ENCODE data around the gene ABCC5. TPM values are rescaled to one million over a fixed set of nuclear protein-coding genes. Genes with fewer than 3 reads are reported as not detected.
A peak's percentile ranks its signal among the peaks of the same experiment; 100 is the strongest.

The ABCC5 gene
- total and polyA plus RNA-seq, 2 experiments from 2014 or later: 14.7 to 17.1 TPM

DNA sequence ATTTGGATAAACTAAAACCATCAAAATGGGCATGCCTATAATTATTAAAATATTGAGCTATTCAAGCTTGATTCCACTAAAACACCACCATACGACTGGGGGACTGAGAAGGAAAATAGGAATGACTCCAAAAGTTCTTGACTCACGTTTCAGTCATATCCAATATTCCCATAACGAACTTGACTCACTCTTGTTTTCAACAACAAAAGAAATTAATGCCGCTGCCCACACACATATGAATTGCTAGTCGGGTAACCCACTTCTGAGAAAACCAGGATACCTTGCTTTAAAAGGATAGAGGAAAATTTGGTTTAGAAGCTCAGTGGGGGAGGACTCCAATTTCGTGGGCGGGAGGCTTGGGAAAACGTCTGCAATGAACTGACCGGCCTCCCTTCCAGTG lies 40.3 kb upstream of the ABCC5 start:
- Histone ChIP-seq H3K79me2 (ENCODE audit: insufficient read depth) (no peaks in the 10 kb centered on the region), H3K9ac (no peak overlapping the region), H2AFZ (0 out of 2 replicates have a peak overlapping the region, but pooled peaks have one; percentile 45), H3K27ac (0 out of 2 replicates have a peak overlapping the region, but pooled peaks have one; percentile 19), H3K9me3 (ENCODE audit: low read depth) (no peaks in the 10 kb centered on the region), H3F3A (ENCODE audit: insufficient read depth) (peaks cover 2% of the 10 kb centered on the region; the same call in 1 of the 2 replicates), H4K20me1 (ENCODE audit: insufficient read depth) (no peaks in the 10 kb centered on the region), H3K27me3 (replicated peaks; ENCODE audit: insufficient read depth) (peaks cover 4% of the 10 kb centered on the region; the same call in 1 of the 2 replicates), H3K9me2 (ENCODE audit: insufficient read depth) (no peaks in the 10 kb centered on the region), H3K4me2 (ENCODE audit: unreplicated experiment) (peak overlapping the region; percentile 59), H3K4me3 (peak overlapping the region; percentile 35), H3K4me1 (ENCODE audit: insufficient read depth) (peaks cover 12% of the 10 kb centered on the region; the same call in 1 of the 2 replicates), H3K36me3 (ENCODE audit: low read depth) (no peaks in the 10 kb centered on the region)
- in situ Hi-C loops (cut with MboI): no loop called here
- TF ChIP-seq EZH2phosphoT487 (IDR thresholded peaks at IDR 0.05; ENCODE audit: insufficient read depth, low read depth) (no peak), EZH2 (IDR thresholded peaks at IDR 0.05; ENCODE audit: insufficient read depth, poor library complexity, severe bottlenecking) (no peak)
- DNase-seq: peak; percentile 92
- WGBS, 2 experiments (ENCODE audit: low coverage in 1 of 2, low lambda C conversion rate in 2 of 2, missing lambda C conversion rate in 2 of 2): 0 to 3% methylated on average over 9 of the region's 9 CpGs

DNA sequence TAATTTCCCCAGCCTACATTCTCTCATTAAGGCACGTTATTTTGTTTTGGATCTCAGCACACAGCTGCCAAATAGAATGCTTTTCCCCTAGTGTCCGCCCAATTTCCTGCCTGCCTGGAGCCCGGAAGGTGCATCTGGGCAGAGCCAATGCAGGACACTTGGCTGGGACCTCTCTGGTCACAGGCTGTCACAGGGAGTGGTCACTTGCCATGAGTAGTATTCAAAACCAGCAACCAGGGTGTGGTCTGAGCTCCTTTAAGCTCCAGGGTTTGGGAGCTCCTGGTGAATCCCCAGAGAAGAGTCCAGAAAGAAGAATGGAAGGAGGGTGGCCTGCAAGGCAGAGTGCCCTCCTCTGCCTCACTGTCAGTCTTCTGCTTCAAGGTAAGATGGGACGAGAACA lies 35.1 kb upstream of the ABCC5 start, which contains the start of gene HTR3C:
TSS of gene HTR3C (plus strand) at position 281 of the 400 bp plus-strand sequence. CDS start at position 315, 34 bp downstream.
- Histone ChIP-seq H4K20me1 (ENCODE audit: insufficient read depth) (no peaks in the 10 kb centered on the region), H3K4me3 (no peak within 1 kb of the TSS), H3F3A (ENCODE audit: insufficient read depth) (no peaks in the 10 kb centered on the region), H3K27ac (no peak within 1 kb of the TSS), H3K4me2 (ENCODE audit: unreplicated experiment) (no peak within 1 kb of the TSS), H2AFZ (no peak within 1 kb of the TSS), H3K4me1 (ENCODE audit: insufficient read depth) (peaks cover 3% of the 10 kb centered on the region; the same call in 1 of the 2 replicates), H3K9ac (no peak within 1 kb of the TSS), H3K9me2 (ENCODE audit: insufficient read depth) (no peaks in the 10 kb centered on the region), H3K79me2 (ENCODE audit: insufficient read depth) (no peaks in the 10 kb centered on the region), H3K27me3 (replicated peaks; ENCODE audit: insufficient read depth) (peaks cover 4% of the 10 kb centered on the region), H3K9me3 (ENCODE audit: low read depth) (no peaks in the 10 kb centered on the region), H3K36me3 (ENCODE audit: low read depth) (no peaks in the 10 kb centered on the region)
- 58 to 67% methylated on average over 4 of the region's 4 CpGs for WGBS, 2 experiments (ENCODE audit: low coverage in 1 of 2, low lambda C conversion rate in 2 of 2, missing lambda C conversion rate in 2 of 2)
- in situ Hi-C loops (cut with MboI): no loop called here
- no peak for DNase-seq
- no peak for TF ChIP-seq EZH2 (IDR thresholded peaks at IDR 0.05; ENCODE audit: insufficient read depth, poor library complexity, severe bottlenecking)

DNA sequence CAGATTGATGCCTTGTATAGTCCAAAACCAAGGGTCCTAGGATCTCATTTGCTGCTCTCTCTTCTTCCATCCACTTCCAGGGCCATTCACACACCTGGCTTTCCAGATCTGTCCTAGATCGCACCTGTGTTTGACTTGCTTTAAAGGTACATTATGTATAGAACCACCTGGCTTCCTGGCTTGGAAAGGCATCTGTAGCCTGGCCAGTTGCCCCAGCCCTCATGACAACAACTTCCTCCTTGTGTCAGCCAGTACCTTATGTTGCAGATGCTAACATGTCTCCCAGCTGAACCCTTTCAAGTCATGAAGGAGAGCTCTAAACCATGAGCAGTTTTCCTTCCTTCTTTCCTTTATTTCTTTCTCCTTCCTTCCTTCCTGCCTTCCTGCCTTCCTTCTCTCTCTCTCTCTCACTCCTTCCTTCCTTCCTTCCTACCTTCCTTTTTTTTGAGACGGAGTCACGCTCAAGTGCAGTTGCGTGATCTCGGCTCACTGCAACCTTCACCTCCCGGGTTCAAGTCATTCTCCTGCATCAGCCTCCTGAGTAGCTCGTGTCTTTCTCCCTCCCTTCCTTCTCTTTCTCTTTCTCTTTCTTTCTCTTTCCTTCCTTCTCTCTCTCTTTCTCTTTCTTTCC lies 32.6 kb upstream of the ABCC5 start:
- Histone ChIP-seq H3K9me3 (ENCODE audit: low read depth) (no peaks in the 10 kb centered on the region), H4K20me1 (ENCODE audit: insufficient read depth) (no peaks in the 10 kb centered on the region), H3F3A (ENCODE audit: insufficient read depth) (no peaks in the 10 kb centered on the region), H3K79me2 (ENCODE audit: insufficient read depth) (no peaks in the 10 kb centered on the region), H2AFZ (no peak overlapping the region), H3K9ac (no peak overlapping the region), H3K9me2 (ENCODE audit: insufficient read depth) (no peaks in the 10 kb centered on the region), H3K4me3 (no peak overlapping the region), H3K4me1 (ENCODE audit: insufficient read depth) (no peaks in the 10 kb centered on the region), H3K27me3 (replicated peaks; ENCODE audit: insufficient read depth) (peaks cover 4% of the 10 kb centered on the region), H3K4me2 (ENCODE audit: unreplicated experiment) (no peak overlapping the region), H3K27ac (no peak overlapping the region), H3K36me3 (ENCODE audit: low read depth) (no peaks in the 10 kb centered on the region)
- TF ChIP-seq EZH2phosphoT487 (IDR thresholded peaks at IDR 0.05; ENCODE audit: insufficient read depth, low read depth) (no peak), EZH2 (IDR thresholded peaks at IDR 0.05; ENCODE audit: insufficient read depth, poor library complexity, severe bottlenecking) (no peak)
- in situ Hi-C loops (cut with MboI): no loop called here
- 62 to 79% methylated on average over 3 to 7 of the region's 7 CpGs for WGBS, 2 experiments (ENCODE audit: low coverage in 1 of 2, low lambda C conversion rate in 2 of 2, missing lambda C conversion rate in 2 of 2)
- no peak for DNase-seq

DNA sequence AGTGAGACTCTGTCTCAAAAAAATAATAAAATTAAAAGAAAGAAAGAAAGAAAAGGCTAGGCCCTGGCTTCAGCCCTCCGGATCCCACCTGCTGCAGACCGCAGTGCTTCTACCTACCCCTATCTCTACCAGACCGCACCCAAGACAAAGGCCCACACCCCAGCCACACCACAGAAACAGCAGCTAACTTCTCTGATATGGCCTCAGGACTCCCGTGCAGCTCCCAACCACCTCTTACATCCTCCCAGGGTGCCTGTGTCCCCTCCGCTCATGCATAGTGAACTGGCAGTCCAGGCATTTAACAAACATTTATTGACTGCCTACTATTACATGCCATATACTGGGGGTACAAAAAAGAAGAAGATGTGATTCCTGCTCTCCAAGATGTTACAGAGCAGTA lies 28.3 kb upstream of the ABCC5 start:
- no peaks in the 10 kb centered on the region for H3F3A ChIP-seq (ENCODE audit: insufficient read depth)
- in situ Hi-C loops (cut with MboI): no loop called here

More for the DNA sequence above, 28.3 kb upstream of the ABCC5 start:
- Histone ChIP-seq H3K4me1 (ENCODE audit: insufficient read depth) (no peaks in the 10 kb centered on the region), H3K27ac (no peak overlapping the region), H3K79me2 (ENCODE audit: insufficient read depth) (no peaks in the 10 kb centered on the region), H3K36me3 (ENCODE audit: low read depth) (no peaks in the 10 kb centered on the region), H4K20me1 (ENCODE audit: insufficient read depth) (no peaks in the 10 kb centered on the region), H3K9me3 (ENCODE audit: low read depth) (no peaks in the 10 kb centered on the region), H3K9me2 (ENCODE audit: insufficient read depth) (no peaks in the 10 kb centered on the region), H3K4me2 (ENCODE audit: unreplicated experiment) (no peak overlapping the region), H3K9ac (no peak overlapping the region), H2AFZ (no peak overlapping the region), H3K27me3 (replicated peaks; ENCODE audit: insufficient read depth) (no peaks in the 10 kb centered on the region), H3K4me3 (no peak overlapping the region)
- DNase-seq: no peak
- WGBS, 2 experiments (ENCODE audit: low coverage in 1 of 2, low lambda C conversion rate in 2 of 2, missing lambda C conversion rate in 2 of 2): 84 to 85% methylated on average over 5 of the region's 5 CpGs
- no peak for TF ChIP-seq EZH2phosphoT487 (IDR thresholded peaks at IDR 0.05; ENCODE audit: insufficient read depth, low read depth)
- TF ChIP-seq EZH2 (IDR thresholded peaks at IDR 0.05; ENCODE audit: insufficient read depth, poor library complexity, severe bottlenecking): no peak
